Measurements from ENCODE around the gene AKNA. TPM values are rescaled to one million over a fixed set of nuclear protein-coding genes. Genes with fewer than 3 reads are reported as not detected.
A peak's percentile ranks its signal among the peaks of the same experiment; 100 is the strongest.

The AKNA gene
- total RNA-seq, 1 experiment from 2014 or later = 29.3 TPM

GRCh38 chr9:114348906-114349482, 38.8 kb downstream of the AKNA start:
- peak; percentile 94 for ATAC-seq
- Mint-ChIP-seq H3K9me3 (no peaks in the 10 kb centered on the region), H3K27ac (peak overlapping the region; percentile 87), H3K4me3 (no peak overlapping the region), H3K36me3 (peaks cover 43% of the 10 kb centered on the region), H3K27me3 (ENCODE audit: low read depth) (no peaks in the 10 kb centered on the region), H3K4me1 (peaks cover 17% of the 10 kb centered on the region)
- CTCF ChIA-PET = interaction anchor here (1.0 to 1.6 kb wide), 7 partner anchors 9 to 241 kb away, joined by 3 to 12 read pairs (median 4); no protein-coding TSS in a partner anchor
- DNase-seq (ENCODE audit: low spot score) = peak; percentile 64
- POLR2A ChIA-PET = interaction anchor here (0.8 kb wide), 1 partner anchor 14 kb away, joined by 3 read pairs; no protein-coding TSS in a partner anchor
- 0 out of 2 replicates have a peak, but pooled peaks have one; percentile 22 for TF ChIP-seq MAX (CRISPR knock-in tag; IDR thresholded peaks at IDR 0.05)
- no peak for TF ChIP-seq ZNF263 (CRISPR knock-in tag; IDR thresholded peaks at IDR 0.05; ENCODE audit: low read depth)
- no peak for TF ChIP-seq ZNF416 (CRISPR knock-in tag; IDR thresholded peaks at IDR 0.05)
- no peak for TF ChIP-seq ZNF512 (CRISPR knock-in tag; IDR thresholded peaks at IDR 0.05; ENCODE audit: borderline replicate concordance)
- no peak for TF ChIP-seq MYBL2 (CRISPR knock-in tag; IDR thresholded peaks at IDR 0.05)

GRCh38 chr9:114348261-114348905, 39.4 kb downstream of the AKNA start:
- ATAC-seq = no peak
- TF ChIP-seq MAX (CRISPR knock-in tag; IDR thresholded peaks at IDR 0.05) = no peak
- no peak for TF ChIP-seq ZBTB21 (CRISPR knock-in tag; IDR thresholded peaks at IDR 0.05; ENCODE audit: borderline replicate concordance)
- Mint-ChIP-seq H3K4me1 (peaks cover 17% of the 10 kb centered on the region), H3K36me3 (peaks cover 43% of the 10 kb centered on the region), H3K27ac (no peak overlapping the region), H3K4me3 (no peak overlapping the region), H3K9me3 (no peaks in the 10 kb centered on the region), H3K27me3 (ENCODE audit: low read depth) (no peaks in the 10 kb centered on the region)
- CTCF ChIA-PET = interaction anchor here (1.0 to 1.6 kb wide), 7 partner anchors 8 to 240 kb away, joined by 3 to 12 read pairs (median 4); no protein-coding TSS in a partner anchor
- DNase-seq (ENCODE audit: low spot score) = no peak
- POLR2A ChIA-PET = interaction anchor here (0.6 to 0.8 kb wide), 2 partner anchors 15 to 45 kb away, joined by 3 read pairs; no protein-coding TSS in a partner anchor

- TF ChIP-seq GABPB1 (CRISPR knock-in tag; IDR thresholded peaks at IDR 0.05) (no peak), CBFB (CRISPR knock-in tag; IDR thresholded peaks at IDR 0.05; ENCODE audit: low read depth) (no peak), ZNF232 (CRISPR knock-in tag; IDR thresholded peaks at IDR 0.05) (no peak), GRHL2 (CRISPR knock-in tag; IDR thresholded peaks at IDR 0.05; ENCODE audit: insufficient replicate concordance, severe bottlenecking) (no peak), SMAD3 (CRISPR knock-in tag; IDR thresholded peaks at IDR 0.05; ENCODE audit: borderline replicate concordance) (no peak), ATF2 (CRISPR knock-in tag; IDR thresholded peaks at IDR 0.05; ENCODE audit: borderline replicate concordance, low read depth) (no peak), ZMAT4 (CRISPR knock-in tag; IDR thresholded peaks at IDR 0.05) (no peak), NFE2L1 (CRISPR knock-in tag; IDR thresholded peaks at IDR 0.05) (no peak), ERG (CRISPR knock-in tag; IDR thresholded peaks at IDR 0.05) (no peak)
- Mint-ChIP-seq H3K27me3 (ENCODE audit: low read depth) (no peaks in the 10 kb centered on the region), H3K36me3 (peaks cover 45% of the 10 kb centered on the region), H3K4me3 (no peak overlapping the region), H3K27ac (no peak overlapping the region), H3K9me3 (no peaks in the 10 kb centered on the region), H3K4me1 (peaks cover 17% of the 10 kb centered on the region)
- CTCF ChIA-PET = no interaction called here
- DNase-seq (ENCODE audit: low spot score) (no peak), ATAC-seq (no peak)
- POLR2A ChIA-PET = interaction anchor here (0.6 kb wide), 1 partner anchor 45 kb away, joined by 3 read pairs; no protein-coding TSS in a partner anchor
Observed at GRCh38 chr9:114347675-114348074, 40.1 kb downstream of the AKNA start.
